Thoracic aorta (tissue), 2 donors: ENCODE data around the gene KLF11. TPM values are rescaled to one million over a fixed set of nuclear protein-coding genes. Genes with fewer than 3 reads are reported as not detected.
A peak's percentile ranks its signal among the peaks of the same experiment; 100 is the strongest.

Experiments
- ATAC-seq: fragments of 150-250 bp; one replicate; pipeline ENCODE4 v1.8.0; 2017; ENCODE audit warnings: low read depth; ENCODE audit not compliant: insufficient number of reproducible peaks, low FRiP score
- DNase-seq: peaks from one replicate; pipeline ENCODE4 v3.0.0-alpha.2; 2020; ENCODE audit warnings: low spot score
- H3K27ac ChIP-seq, 2 donors: fragments of 200-600 bp; sonication (generic); 1 replicate in 1 of 2; 2 replicates in 1 of 2; pipeline ENCODE4 v1.5.1; 2016; ENCODE audit warnings: mild to moderate bottlenecking in 2 of 2, moderate library complexity in 2 of 2
- H3K27me3 ChIP-seq: fragments of 200-600 bp; sonication (generic); replicated peaks from 2 replicates; pipeline ENCODE4 v1.6.0; 2016; ENCODE audit warnings: mild to moderate bottlenecking; ENCODE audit not compliant: insufficient read depth
- H3K36me3 ChIP-seq: fragments of 200-600 bp; sonication (generic); one replicate; pipeline ENCODE4 v1.5.1; 2016
- H3K4me1 ChIP-seq, 2 donors: fragments of 200-600 bp; sonication (generic); 1 replicate in 1 of 2; 2 replicates in 1 of 2; pipeline versions ENCODE4 v1.5.1 to v1.6.0; 2016; ENCODE audit warnings: low read depth in 2 of 2, mild to moderate bottlenecking in 1 of 2; ENCODE audit not compliant: control insufficient read depth in 1 of 2
- H3K4me3 ChIP-seq: fragments of 200-600 bp; sonication (generic); 2 replicates; pipeline ENCODE4 v1.5.1; 2016; ENCODE audit warnings: mild to moderate bottlenecking
- H3K9me3 ChIP-seq: fragments of 200-600 bp; sonication (generic); 2 replicates; pipeline ENCODE4 v1.5.1; 2016
- total RNA-seq, 2 donors: library from RNA; depleted of rRNA; stranded (reverse); fragments of >200 nt; gene quantifications; one replicate each; pipeline versions ENCODE4 v1.1.0 to v1.2.3, GENCODE V29; 2016
- TF ChIP-seq, protein P1 (sequence below): fragments of 200-600 bp; sonication (generic); IDR thresholded peaks from one replicate; pipeline ENCODE4 v1.5.1; 2019; ENCODE audit warnings: antibody characterized with exemption

The KLF11 gene
- total RNA-seq, 2 donors from 2014 or later: 14.4 to 20.0 TPM

DNA sequence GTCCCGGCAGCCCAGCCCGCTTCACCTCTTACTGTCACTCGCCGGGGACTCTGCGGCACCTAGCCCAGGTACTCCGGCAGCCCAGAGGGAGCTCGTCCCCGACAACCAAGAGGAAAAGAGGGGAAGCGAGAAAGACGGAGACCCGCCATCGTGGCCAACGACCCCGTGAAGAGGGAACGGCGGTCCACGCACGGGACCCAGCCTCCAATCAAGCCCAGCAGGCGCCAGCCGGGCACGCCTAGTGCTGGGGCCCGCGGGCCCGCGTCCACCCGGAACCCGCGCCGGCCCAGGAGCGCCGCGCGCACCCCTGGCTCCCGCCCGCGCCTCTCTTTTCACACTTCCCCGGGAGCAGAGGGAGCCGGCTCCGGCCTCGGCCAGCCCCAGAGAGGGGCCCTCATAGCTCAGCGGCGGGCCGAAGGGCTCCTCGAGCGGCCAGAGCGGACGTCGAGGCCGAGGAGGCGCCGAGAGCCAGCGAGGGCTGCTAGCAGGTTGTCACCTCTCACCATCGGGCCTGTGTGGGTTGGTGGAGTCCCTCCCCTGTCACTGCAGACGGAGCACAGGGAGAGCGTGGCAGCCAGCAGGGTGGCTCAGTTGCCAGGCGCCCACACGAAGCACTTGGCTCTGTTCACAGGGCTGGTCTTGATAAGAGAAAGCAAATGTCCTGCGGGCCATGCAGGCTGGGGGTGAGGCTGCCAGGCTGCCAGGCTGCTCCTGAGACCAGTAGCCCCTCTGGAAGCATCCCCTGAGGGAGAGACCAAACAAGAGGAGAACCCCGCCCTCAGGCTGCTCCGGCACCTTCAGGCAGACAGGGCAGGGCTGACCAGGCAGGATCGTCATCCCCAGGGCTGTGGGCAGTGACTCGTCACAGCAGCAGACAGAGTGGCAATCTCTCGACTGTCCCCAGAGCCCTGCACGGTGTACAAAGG is 36.9 kb upstream of the KLF11 start:
- Histone ChIP-seq H3K4me3 (peak overlapping the region; percentile 56), H3K27ac (peak overlapping the region in 1 of 2 donors; percentile 27), H3K27me3 (no peaks in the 10 kb centered on the region), H3K4me1 (peaks cover 12 to 48% of the 10 kb centered on the region in 2 donors), H3K9me3 (no peaks in the 10 kb centered on the region), H3K36me3 (no peaks in the 10 kb centered on the region)
- DNase-seq (no peak), ATAC-seq (no peak)
- TF ChIP-seq, protein P1, sequence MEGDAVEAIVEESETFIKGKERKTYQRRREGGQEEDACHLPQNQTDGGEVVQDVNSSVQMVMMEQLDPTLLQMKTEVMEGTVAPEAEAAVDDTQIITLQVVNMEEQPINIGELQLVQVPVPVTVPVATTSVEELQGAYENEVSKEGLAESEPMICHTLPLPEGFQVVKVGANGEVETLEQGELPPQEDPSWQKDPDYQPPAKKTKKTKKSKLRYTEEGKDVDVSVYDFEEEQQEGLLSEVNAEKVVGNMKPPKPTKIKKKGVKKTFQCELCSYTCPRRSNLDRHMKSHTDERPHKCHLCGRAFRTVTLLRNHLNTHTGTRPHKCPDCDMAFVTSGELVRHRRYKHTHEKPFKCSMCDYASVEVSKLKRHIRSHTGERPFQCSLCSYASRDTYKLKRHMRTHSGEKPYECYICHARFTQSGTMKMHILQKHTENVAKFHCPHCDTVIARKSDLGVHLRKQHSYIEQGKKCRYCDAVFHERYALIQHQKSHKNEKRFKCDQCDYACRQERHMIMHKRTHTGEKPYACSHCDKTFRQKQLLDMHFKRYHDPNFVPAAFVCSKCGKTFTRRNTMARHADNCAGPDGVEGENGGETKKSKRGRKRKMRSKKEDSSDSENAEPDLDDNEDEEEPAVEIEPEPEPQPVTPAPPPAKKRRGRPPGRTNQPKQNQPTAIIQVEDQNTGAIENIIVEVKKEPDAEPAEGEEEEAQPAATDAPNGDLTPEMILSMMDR: no peak

DNA sequence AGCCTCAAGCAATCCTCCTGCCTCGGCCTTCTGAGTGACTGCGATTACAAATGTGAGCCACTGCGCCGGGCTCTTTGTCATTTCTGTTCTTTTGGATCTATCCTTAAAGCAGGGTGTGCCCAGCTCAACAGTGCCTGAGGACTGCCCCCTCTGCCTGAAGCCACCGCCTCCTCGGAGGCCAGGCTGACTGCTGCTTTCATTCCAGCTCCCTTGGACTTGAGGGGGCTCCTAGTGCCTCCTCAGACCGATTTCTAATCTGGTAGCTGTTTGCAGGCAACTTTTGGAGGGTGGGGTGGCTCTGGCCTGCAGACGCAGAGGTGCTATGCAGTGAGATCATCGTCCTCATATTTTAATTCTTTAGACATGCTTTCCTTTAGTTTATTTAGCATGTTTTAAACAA is 35.9 kb upstream of the KLF11 start:
- peaks cover 12 to 48% of the 10 kb centered on the region in 2 donors for H3K4me1 ChIP-seq
- no peaks in the 10 kb centered on the region for H3K9me3 ChIP-seq
- DNase-seq (no peak), ATAC-seq (no peak)
- no peak overlapping the region for H3K4me3 ChIP-seq
- TF ChIP-seq, protein P1: no peak
- no peaks in the 10 kb centered on the region for H3K36me3 ChIP-seq
- H3K27ac ChIP-seq: no peak overlapping the region
- H3K27me3 ChIP-seq: no peaks in the 10 kb centered on the region

DNA sequence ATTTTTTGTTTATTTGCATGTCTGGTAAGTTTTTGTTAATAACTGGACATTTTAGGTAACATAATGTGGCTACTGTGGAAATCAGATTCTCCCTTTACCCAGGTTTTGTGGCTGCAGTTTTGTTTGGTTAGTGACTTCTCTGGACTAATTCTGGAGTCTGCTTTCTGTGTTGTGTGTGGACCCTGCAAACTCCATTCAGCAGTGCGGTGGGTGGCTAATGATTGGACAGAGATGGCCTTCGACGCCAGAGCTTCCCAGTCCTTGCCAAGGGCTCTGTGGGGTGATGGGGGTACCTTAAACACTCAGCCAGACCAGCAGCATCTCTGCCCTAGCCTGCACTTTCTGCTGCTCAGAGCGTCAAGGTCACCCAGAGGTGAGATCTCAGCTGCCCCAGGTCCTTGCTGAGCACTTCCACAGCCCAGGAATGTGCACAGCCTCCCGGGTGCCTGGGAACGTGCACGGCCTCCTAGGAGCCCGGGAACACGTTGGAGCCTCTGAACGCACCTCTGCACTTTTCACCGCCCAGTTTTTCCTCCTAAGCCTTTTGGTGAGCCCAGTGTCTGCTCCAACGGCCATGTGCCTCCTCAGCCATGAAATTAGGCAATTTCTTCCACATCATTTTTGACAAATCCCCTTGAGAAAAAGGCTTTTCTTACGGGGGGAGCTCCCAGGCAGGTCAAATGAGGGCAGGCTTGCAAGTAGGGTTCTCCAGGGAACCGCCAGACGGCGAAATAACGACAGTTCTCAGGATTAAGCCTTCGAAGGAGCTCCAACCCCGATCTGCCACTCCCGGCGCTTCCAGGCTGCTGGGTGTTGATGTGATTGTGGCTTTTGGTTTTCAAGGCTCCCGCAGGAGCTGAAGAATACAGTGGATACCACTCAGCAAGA is 35.2 kb upstream of the KLF11 start:
- no peaks in the 10 kb centered on the region for H3K36me3 ChIP-seq
- peaks cover 12 to 48% of the 10 kb centered on the region in 2 donors for H3K4me1 ChIP-seq
- peak overlapping the region in 1 of 2 donors; percentile 15 for H3K27ac ChIP-seq
- TF ChIP-seq, protein P1: no peak
- H3K4me3 ChIP-seq: no peak overlapping the region
- DNase-seq: no peak
- no peak for ATAC-seq
- H3K9me3 ChIP-seq: no peaks in the 10 kb centered on the region
- H3K27me3 ChIP-seq: no peaks in the 10 kb centered on the region

DNA sequence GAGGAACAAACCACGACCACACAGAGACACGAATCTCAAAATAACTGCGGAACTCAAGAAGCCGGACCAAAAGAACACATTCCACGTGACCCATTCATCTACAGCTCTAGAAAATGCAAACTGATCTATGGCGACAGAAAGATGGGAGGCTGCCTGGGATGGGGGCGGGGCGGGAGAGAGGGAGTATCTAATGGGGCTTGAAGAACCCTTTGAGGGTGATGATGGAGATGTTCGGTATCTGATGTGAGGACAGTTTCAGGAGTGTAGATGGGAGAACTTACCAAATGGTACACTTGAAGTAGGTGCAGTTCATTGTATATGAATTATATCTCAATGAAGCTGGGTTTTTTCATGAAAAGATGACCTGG is 34.6 kb upstream of the KLF11 start:
- H3K4me1 ChIP-seq: peaks cover 12 to 48% of the 10 kb centered on the region in 2 donors
- no peaks in the 10 kb centered on the region for H3K27me3 ChIP-seq
- peak overlapping the region in 1 of 2 donors; percentile 15 for H3K27ac ChIP-seq
- no peaks in the 10 kb centered on the region for H3K36me3 ChIP-seq
- no peak for ATAC-seq
- H3K9me3 ChIP-seq: no peaks in the 10 kb centered on the region
- no peak overlapping the region for H3K4me3 ChIP-seq
- TF ChIP-seq, protein P1: no peak
- no peak for DNase-seq
